GM19372 (cell line): ENCODE measurements around the gene KLK2.

ENCODE experiments used
- ATAC-seq: cut with Tn5 transposase; IDR thresholded peaks from one replicate; pipeline ENCODE4 v1.9.1; 2021; ENCODE audit warnings: mild to moderate bottlenecking, low read depth, moderate library complexity; ENCODE audit not compliant: unreplicated experiment

KLK2 gene

DNA sequence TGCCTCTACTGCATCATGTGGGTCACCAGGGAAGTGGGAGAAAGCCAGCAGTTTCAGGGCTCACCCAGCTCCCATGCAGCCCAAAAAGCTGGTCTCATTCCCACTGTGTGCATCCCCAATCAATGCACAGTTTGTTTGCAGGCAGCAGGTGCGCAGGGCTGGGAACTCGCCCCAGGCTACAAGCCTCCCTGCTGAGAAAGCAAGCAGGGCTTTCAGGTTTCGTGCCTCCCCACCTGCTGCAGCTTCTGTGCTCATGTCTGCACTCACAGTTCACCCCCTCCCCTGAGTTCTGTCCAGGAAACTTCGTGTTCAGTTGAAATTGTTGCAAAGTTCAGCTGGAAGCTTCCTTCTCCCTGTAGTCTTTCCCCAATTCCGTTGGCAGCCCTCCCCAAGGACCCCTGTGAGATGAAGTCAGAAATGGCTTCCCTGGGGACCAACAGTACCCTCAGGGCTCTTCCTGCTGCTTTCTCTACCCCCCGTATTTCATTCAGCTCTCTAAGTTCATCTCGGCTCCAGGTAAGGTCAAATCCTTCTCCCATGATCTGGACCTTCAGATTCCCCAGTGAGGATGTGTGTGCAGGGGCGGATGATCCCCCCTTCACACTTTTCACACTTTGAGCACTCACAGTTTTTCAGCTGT, 28.8 kb upstream of the KLK2 start:
- ATAC-seq: no peak

DNA sequence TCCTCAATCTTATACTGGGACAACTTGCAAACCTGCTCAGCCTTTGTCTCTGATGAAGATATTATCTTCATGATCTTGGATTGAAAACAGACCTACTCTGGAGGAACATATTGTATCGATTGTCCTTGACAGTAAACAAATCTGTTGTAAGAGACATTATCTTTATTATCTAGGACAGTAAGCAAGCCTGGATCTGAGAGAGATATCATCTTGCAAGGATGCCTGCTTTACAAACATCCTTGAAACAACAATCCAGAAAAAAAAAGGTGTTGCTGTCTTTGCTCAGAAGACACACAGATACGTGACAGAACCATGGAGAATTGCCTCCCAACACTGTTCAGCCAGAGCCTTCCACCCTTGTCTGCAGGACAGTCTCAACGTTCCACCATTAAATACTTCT, 22.5 kb upstream of the KLK2 start:
- no peak for ATAC-seq

DNA sequence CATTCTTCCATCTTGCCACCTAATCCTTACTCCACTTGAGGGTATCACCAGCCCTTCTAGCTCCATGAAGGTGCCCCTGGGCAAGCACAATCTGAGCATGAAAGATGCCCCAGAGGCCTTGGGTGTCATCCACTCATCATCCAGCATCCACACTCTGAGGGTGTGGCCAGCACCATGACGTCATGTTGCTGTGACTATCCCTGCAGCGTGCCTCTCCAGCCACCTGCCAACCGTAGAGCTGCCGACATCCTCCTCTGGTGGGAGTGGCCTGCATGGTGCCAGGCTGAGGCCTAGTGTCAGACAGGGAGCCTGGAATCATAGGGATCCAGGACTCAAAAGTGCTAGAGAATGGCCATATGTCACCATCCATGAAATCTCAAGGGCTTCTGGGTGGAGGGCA, 21.6 kb upstream of the KLK2 start:
- no peak for ATAC-seq

DNA sequence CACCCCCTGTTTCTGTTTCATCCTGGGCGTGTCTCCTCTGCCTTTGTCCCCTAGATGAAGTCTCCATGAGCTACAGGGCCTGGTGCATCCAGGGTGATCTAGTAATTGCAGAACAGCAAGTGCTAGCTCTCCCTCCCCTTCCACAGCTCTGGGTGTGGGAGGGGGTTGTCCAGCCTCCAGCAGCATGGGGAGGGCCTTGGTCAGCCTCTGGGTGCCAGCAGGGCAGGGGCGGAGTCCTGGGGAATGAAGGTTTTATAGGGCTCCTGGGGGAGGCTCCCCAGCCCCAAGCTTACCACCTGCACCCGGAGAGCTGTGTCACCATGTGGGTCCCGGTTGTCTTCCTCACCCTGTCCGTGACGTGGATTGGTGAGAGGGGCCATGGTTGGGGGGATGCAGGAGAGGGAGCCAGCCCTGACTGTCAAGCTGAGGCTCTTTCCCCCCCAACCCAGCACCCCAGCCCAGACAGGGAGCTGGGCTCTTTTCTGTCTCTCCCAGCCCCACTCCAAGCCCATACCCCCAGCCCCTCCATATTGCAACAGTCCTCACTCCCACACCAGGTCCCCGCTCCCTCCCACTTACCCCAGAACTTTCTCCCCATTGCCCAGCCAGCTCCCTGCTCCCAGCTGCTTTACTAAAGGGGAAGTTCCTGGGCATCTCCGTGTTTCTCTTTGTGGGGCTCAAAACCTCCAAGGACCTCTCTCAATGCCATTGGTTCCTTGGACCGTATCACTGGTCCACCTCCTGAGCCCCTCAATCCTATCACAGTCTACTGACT, 18.4 kb upstream of the KLK2 start, which contains the start of gene KLK3:
Gene KLK3 (plus strand): TSS at position 280 of the 775 bp plus-strand sequence. CDS start 41 bp downstream, at position 321.
- ATAC-seq: no peak

DNA sequence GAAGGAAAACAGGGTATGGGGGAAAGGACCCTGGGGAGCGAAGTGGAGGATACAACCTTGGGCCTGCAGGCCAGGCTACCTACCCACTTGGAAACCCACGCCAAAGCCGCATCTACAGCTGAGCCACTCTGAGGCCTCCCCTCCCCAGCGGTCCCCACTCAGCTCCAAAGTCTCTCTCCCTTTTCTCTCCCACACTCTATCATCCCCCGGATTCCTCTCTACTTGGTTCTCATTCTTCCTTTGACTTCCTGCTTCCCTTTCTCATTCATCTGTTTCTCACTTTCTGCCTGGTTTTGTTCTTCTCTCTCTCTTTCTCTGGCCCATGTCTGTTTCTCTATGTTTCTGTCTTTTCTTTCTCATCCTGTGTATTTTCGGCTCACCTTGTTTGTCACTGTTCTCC, 15.9 kb upstream of the KLK2 start:
- no peak for ATAC-seq

DNA sequence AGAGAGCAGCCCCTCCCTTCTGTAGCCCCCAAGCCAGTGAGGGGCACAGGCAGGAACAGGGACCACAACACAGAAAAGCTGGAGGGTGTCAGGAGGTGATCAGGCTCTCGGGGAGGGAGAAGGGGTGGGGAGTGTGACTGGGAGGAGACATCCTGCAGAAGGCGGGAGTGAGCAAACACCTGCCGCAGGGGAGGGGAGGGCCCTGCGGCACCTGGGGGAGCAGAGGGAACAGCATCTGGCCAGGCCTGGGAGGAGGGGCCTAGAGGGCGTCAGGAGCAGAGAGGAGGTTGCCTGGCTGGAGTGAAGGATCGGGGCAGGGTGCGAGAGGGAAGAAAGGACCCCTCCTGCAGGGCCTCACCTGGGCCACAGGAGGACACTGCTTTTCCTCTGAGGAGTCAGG, 14.4 kb upstream of the KLK2 start:
- ATAC-seq: no peak

DNA sequence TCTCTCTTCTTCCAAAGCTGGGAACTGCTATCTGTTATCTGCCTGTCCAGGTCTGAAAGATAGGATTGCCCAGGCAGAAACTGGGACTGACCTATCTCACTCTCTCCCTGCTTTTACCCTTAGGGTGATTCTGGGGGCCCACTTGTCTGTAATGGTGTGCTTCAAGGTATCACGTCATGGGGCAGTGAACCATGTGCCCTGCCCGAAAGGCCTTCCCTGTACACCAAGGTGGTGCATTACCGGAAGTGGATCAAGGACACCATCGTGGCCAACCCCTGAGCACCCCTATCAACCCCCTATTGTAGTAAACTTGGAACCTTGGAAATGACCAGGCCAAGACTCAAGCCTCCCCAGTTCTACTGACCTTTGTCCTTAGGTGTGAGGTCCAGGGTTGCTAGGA, 13.4 kb upstream of the KLK2 start:
- no peak for ATAC-seq

DNA sequence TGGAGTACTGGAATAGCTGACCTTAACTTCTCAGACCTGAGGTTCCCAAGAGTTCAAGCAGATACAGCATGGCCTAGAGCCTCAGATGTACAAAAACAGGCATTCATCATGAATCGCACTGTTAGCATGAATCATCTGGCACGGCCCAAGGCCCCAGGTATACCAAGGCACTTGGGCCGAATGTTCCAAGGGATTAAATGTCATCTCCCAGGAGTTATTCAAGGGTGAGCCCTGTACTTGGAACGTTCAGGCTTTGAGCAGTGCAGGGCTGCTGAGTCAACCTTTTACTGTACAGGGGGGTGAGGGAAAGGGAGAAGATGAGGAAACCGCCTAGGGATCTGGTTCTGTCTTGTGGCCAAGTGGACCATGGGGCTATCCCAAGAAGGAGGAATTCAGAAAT, 12.2 kb upstream of the KLK2 start:
- no peak for ATAC-seq

DNA sequence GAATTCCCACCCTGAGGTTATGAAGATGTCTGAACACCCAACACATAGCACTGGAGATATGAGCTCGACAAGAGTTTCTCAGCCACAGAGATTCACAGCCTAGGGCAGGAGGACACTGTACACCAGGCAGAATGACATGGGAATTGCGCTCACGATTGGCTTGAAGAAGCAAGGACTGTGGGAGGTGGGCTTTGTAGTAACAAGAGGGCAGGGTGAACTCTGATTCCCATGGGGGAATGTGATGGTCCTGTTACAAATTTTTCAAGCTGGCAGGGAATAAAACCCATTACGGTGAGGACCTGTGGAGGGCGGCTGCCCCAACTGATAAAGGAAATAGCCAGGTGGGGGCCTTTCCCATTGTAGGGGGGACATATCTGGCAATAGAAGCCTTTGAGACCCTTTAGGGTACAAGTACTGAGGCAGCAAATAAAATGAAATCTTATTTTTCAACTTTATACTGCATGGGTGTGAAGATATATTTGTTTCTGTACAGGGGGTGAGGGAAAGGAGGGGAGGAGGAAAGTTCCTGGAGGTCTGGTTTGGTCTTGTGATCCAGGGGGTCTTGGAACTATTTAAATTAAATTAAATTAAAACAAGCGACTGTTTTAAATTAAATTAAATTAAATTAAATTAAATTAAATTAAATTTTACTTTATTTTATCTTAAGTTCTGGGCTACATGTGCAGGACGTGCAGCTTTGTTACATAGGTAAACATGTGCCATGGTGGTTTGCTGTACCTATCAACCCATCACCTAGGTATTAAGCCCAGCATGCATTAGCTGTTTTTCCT, 11.5 kb upstream of the KLK2 start:
- no peak for ATAC-seq

DNA sequence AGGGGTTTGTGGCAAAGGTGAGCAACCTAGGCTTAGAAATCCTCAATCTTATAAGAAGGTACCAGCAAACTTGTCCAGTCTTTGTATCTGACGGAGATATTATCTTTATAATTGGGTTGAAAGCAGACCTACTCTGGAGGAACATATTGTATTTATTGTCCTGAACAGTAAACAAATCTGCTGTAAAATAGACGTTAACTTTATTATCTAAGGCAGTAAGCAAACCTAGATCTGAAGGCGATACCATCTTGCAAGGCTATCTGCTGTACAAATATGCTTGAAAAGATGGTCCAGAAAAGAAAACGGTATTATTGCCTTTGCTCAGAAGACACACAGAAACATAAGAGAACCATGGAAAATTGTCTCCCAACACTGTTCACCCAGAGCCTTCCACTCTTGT, 3.8 kb upstream of the KLK2 start:
- ATAC-seq: no peak

DNA sequence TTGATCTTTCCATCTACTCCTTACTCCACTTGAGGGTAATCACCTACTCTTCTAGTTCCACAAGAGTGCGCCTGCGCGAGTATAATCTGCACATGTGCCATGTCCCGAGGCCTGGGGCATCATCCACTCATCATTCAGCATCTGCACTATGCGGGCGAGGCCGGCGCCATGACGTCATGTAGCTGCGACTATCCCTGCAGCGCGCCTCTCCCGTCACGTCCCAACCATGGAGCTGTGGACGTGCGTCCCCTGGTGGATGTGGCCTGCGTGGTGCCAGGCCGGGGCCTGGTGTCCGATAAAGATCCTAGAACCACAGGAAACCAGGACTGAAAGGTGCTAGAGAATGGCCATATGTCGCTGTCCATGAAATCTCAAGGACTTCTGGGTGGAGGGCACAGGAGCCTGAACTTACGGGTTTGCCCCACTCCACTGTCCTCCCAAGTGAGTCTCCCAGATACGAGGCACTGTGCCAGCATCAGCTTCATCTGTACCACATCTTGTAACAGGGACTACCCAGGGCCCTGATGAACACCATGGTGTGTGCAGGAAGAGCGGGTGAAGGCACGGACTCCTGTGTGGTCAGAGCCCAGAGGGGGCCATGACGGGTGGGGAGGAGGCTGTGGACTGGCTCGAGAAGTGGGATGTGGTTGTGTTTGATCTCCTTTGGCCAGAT, 2.7 kb upstream of the KLK2 start:
- no peak for ATAC-seq

DNA sequence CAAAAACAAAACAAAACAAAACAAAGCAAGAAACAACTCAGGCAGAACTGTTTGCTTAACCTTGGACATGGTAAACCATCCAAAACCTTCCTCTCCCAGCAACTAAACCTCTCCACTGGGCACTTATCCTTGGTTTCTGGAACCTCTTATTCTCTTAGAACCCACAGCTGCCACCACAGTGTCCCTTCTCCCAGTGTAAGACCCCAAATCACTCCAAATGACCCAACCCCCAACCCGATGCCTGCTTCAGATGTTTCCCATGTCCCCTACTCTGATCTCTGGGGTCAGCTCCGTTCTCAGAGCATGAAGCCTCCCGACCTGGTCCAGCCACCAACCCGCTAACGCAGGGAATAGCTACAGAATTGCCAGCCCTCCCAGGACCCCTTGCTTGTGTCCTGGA, 972 bp downstream of the KLK2 start:
- no peak for ATAC-seq

DNA sequence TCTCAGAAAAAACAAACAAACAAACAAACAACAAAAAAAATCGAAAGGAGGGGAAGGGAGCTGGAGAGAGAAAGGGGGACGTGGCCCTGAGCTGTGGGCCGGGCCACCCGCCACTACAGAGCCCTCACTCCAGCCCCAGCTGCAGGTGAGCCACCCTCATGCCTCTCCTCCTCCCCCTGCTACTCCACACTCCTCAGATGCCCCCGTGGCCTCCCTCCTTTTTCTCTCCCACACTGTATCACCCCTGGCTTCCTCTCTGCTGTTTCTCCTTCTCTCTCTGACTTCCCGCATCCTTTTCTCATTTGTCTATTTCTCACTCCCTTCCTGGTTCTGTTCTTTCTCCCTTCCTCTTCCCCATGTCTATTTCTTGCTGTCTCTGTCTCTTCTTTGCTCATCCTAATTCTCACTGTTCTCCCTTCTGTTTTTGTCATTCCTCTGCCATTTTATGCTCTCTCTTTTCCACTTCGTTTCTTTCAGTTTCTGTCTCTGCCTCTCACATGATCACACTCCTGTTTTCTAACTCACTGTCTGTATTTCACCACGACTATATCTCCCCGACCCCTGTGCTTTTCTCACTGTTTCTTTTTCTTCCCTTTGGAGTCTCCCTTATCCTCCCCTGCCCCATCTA, 2.7 kb downstream of the KLK2 start:
- no peak for ATAC-seq

DNA sequence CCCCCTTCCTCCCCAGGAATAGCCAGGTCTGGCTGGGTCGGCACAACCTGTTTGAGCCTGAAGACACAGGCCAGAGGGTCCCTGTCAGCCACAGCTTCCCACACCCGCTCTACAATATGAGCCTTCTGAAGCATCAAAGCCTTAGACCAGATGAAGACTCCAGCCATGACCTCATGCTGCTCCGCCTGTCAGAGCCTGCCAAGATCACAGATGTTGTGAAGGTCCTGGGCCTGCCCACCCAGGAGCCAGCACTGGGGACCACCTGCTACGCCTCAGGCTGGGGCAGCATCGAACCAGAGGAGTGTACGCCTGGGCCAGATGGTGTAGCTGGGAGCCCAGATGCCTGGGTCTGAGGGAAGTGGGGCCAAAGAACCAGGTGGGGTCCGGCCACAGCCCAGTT, 3.2 kb downstream of the KLK2 start:
- no peak for ATAC-seq

DNA sequence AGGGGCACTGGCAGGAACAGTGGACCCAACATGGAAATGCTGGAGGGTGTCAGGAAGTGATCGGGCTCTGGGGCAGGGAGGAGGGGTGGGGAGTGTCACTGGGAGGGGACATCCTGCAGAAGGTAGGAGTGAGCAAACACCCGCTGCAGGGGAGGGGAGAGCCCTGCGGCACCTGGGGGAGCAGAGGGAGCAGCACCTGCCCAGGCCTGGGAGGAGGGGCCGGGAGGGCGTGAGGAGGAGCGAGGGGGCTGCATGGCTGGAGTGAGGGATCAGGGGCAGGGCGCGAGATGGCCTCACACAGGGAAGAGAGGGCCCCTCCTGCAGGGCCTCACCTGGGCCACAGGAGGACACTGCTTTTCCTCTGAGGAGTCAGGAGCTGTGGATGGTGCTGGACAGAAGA, 4.1 kb downstream of the KLK2 start:
- no peak for ATAC-seq

DNA sequence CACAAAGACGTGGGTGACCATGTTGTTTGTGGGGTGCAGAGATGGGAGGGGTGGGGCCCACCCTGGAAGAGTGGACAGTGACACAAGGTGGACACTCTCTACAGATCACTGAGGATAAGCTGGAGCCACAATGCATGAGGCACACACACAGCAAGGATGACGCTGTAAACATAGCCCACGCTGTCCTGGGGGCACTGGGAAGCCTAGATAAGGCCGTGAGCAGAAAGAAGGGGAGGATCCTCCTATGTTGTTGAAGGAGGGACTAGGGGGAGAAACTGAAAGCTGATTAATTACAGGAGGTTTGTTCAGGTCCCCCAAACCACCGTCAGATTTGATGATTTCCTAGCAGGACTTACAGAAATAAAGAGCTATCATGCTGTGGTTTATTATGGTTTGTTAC, 5.6 kb downstream of the KLK2 start:
- no peak for ATAC-seq

DNA sequence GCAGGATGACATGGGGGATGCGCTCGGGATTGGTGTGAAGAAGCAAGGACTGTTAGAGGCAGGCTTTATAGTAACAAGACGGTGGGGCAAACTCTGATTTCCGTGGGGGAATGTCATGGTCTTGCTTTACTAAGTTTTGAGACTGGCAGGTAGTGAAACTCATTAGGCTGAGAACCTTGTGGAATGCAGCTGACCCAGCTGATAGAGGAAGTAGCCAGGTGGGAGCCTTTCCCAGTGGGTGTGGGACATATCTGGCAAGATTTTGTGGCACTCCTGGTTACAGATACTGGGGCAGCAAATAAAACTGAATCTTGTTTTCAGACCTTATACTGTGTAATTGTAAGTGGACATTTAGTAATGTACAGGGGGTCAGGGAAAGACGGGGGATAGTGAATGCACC, 7.0 kb downstream of the KLK2 start:
- no peak for ATAC-seq

DNA sequence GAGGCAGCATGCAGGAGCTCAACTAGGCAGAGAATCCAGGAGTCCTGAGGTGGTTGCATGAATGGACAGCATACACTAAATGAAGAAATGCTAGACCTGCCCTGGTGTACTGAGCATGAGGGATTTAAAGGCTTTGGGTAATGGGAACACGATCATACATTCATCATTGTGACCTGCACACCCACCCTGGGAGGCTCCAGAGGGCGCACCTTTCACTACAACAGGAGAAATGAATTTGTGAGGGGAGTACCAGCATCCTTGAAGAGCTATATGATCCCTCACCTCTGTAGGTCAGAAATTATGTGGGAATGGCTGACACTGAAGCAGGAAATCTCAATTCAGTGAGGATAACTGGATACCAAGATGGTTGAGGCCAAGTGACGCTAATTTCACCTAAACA, 8.9 kb downstream of the KLK2 start:
- ATAC-seq: no peak

DNA sequence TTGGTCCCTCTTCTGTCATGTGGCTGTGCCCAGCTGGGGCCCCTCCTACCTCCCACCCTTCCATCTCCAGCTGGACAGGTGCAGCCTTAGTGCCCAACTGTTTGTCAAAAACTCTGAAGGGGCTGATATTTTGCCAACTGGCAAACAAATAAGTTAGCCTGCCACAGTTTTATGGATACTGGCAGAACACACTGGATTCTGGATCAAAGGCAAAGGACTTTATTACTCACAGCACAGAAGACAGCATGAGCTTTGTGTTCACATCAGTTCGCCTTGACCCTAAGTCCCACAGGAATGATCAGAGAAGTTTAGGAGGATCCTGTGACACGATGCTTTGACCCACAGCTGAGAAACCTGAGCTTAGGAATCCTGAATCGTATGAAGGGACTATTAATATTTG, 16.4 kb downstream of the KLK2 start:
- ATAC-seq: no peak

DNA sequence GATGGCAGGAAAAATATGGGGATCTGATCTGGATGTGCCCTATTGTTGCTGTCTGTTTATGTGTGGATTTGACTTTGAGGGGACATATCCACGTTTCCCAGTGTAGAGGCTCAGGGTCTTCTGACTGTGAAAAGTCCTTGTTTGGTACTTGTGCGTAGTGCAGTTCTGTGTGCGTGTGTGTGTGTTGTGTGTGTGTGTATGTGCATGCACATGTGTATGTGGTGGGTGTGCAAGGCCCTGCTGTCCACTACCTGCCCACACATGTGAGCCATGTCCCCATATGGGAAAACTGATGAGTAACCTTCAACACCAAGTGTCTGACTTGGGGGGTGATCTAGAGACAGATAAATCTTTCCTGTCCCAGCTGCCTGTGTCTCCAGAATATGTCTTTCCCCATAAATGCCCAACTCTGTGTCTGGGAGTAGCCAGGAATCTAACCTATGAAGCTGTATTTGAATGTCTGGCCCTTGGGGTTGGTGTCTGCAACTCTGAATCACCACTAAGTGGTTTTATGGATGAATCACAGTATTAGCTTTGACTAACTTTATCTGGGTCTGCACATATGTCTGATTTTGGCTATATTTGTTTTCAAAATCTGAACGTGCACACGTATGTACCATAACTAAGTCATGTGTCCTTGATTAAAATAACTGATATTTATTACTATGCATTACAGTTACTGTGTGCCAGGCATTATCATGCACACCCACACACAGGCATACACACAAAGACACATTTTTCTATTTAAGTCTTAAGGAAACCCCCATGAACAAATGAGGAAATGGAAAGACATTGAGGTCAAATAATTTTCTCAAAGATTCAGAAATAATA, 17.4 kb downstream of the KLK2 start:
- ATAC-seq: no peak
